GM18868 (cell line): Measurements from ENCODE around the gene NEU4.

Experiments
- ATAC-seq: cut with Tn5 transposase; IDR thresholded peaks from one replicate; pipeline ENCODE4 v1.9.1; 2021; ENCODE audit warnings: mild to moderate bottlenecking, moderate library complexity; ENCODE audit not compliant: unreplicated experiment

NEU4 gene

DNA sequence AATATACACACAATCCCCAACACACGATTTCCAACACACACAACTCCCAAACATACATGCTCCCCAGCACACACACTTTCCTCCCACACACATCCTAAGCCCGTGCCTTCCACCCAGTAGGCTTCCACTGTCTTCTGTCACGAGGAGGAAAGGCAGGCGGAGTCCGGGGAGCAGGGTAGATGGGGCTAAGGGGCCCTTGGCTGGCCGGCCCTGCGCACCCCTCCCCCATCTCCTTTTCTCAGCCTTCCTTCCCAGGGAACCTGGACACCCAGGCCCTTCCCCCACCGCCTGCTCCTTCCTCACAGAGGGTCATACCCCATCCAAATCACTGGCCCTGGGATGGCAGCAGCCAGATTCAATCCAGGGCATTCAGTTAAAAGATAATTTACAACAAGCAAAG is 53.1 kb downstream of the NEU4 start:
- no peak for ATAC-seq

DNA sequence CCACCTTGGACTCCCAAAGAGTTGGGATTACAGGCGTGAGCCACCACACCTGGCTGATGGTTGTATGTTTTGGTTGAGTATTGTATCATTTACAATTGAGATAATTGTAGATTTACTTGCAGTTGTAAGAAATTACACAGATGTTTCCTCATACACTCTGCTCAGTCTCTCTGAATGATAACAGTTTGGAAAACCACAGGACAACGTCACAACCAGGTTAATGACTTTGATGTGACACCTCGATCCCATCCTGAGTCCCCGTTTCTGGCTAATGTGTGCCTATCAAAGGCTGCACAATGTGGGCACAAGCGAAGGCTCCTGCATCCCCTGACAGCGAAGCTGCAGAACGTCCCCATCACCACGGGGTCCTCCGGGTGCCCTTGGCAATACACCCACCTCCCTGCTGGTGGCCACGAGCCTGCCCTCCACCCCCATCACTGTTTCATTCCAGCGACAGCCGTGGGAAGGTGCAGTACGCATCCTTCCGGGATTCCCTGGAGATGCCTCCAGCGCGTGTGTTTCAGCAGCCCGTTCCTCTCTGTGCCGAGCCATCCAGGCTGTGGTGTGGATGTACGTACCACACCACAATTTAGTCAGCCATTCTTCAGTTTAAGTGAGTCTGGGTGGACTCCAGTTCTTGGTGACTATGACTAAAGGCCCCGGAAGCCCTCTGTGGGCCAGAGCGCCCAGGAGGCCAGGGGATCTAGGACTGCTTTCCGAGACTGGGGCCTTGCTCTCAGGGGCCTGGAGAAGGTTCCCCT is 54.0 kb downstream of the NEU4 start:
- no peak for ATAC-seq

DNA sequence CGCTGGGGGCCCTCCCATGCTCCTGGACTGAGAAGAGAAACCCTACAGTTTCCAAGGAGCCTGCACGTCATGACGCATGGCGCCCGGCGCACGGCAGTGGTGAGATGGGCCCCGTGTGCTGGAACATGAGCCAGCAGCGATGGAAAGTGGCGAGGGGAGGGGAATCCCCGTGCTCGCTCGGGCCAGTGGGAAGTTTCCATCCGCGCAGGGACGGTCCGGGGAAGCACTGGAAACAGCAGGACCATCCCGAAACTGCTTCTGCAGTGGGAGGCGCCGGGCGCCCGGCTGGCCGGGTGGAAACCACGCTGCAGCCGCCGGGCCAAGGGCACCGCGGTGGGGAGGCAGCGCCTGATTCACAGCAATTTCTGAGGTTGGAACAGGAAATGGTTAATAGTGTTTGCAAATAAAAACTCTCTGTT is 54.6 kb downstream of the NEU4 start:
- no peak for ATAC-seq

DNA sequence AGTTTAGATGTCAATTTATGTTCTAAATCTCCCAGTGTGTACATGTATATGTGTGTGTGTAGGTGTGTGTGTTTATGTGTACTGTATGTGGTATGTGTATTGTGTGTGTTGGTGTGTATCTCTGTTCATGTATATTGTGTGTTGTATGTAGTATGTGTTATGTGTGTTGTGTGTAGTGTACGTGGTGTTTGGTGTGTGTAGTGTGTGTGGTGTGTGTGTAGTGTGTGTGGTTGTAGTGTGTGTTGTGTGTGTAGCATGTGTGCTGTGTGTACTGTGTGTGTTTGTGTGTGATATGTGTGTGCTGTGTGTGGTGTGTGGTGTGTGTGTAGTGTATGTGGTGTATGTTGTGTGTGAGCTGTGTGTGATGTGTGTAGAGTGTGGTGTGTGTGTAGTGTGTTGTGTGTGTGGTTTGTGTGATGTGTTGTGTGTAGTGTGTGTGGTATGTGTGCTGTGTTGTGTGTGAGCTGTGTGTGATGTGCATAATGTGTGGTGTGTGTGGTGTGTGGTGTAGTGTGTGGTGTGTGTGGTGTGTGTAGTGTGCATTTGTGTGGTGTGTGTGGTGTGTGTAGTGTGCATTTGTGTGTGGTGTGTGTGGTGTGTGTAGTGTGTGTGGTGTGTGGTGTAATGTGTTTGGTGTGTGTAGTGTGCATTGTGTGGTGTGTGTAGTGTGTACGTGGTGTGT is 55.3 kb downstream of the NEU4 start:
- ATAC-seq, result no peak

DNA sequence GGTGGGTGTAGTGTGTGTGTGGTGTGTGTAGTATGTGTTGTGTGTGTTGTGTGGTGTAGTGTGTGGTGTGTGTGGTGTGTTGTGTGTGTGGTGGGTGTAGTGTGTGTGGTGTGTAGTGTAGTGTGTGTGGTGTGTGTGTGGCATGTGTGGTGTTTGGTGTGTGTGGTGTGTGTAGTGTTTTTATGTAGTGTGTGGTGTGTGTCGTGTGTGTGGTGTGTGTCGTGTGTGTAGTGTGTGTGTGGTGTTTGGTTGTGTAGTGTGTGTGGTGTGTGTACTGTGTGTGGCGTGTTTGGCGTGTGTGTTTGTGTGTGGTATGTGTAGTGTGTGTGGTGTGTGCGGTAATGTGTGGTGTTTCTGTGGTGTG is 55.8 kb downstream of the NEU4 start:
- ATAC-seq, result no peak

DNA sequence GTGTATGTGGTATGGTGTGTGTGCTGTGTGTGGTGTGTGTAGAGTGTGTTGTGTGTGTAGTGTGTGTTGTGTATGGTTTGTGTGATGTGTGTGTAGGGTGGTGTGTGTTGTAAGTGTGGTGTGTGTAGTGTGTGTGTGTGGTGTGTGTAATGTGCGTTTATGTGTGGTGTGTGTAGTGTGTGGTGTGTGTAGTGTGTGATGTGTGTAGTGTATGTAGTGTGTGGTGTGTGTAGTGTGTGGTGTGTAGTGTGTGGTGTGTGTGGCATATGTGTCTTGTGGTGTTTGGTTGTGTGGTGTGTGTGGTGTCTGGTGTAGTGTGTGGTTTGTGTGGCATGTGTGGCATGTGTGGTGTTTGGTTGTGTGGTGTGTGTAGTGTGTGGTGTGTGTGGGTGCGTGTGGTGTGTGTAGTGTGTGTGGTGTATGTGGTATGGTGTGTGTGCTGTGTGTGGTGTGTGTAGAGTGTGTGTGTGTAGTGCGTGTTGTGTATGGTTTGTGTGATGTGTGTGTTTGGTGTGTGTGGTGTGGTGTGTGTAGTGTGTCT is 56.5 kb downstream of the NEU4 start:
- ATAC-seq, result no peak

DNA sequence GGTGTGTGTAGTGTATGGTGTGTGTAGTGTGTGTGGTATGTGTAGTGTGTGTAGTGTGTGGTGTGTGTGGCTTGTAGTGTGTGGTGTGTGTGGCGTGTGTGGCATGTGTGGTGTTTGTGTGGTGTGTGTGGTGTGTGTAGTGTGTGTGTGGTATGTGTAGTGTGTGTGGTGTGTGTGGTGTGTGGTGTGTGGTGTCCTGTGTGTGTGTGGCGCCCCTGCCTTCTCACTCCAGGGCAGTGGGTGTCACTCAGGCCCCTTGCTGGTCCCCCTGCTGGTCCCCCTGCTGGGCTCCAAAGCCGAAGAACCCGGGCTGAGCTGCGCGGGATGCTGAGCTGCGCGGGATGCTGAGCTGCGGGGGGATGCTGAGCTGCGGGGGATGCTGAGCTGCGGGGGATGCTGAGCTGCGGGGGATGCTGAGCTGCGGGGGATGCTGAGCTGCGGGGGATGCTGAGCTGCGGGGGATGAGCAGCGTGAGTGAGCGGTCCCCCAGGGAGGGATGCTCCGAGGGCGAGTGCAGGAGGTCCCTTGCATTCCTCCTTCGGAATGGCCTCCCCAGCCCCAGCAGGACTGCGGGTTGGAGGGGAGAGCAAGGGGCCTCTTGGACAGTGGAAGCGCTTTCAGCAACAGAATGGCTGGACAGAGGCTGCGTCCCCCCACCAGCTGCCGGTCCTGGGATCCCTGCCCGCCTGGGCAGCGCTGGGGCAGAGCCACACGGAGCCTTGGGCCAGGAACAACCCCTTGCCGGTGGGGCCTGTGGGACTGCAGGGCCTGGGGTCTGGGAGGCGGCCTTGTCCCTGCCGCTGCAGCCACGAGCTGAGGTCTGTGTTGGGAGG is 57.2 kb downstream of the NEU4 start:
- ATAC-seq, result no peak
